Endothelial cell of umbilical vein (primary cell): ENCODE measurements around the gene NOTCH1.

Experiments used
- CTCF ChIP-seq, 2 donors: IDR thresholded peaks; 1 replicate in 1 of 2; 2 replicates in 1 of 2; pipeline ENCODE4 v1.5.1; 2011; ENCODE audit warnings: low read length in 2 of 2, mild to moderate bottlenecking in 2 of 2, moderate library complexity in 2 of 2, control low read depth in 1 of 2, inconsistent platforms in 1 of 2, low read depth in 1 of 2; ENCODE audit not compliant: insufficient read depth in 1 of 2; ENCODE audit errors: extremely low read depth in 1 of 2
- EZH2 ChIP-seq: IDR thresholded peaks from 2 replicates; pipeline ENCODE4 v1.6.1; 2012; ENCODE audit warnings: borderline replicate concordance, low read depth, mild to moderate bottlenecking, moderate library complexity, low read length, inconsistent platforms; ENCODE audit not compliant: severe bottlenecking
- MAX ChIP-seq: IDR thresholded peaks from 2 replicates; pipeline ENCODE4 v1.6.1; 2011; ENCODE audit not compliant: insufficient read depth, insufficient read length

- TF ChIP-seq CTCF (IDR thresholded peaks at IDR 0.05; ENCODE audit: extremely low read depth in 1 of 2, insufficient read depth in 1 of 2, low read depth in 1 of 2, low read length in 2 of 2) (no peak), EZH2 (no peak), MAX (no peak)
These were observed 26.4 kb downstream of the NOTCH1 start for GRCh38 chr9:136519263-136520052.
